Endothelial cell (in vitro differentiated cells): ENCODE results near the gene ASTN1. TPM values are rescaled to one million over a fixed set of nuclear protein-coding genes. Genes with fewer than 3 reads are reported as not detected.

Experiments used
- DNase-seq: peaks from one replicate; pipeline ENCODE4 v3.0.0; 2021; ENCODE audit warnings: low spot score
- H3K27ac Mint-ChIP-seq: one replicate; pipeline ENCODE4 v1.8.0; 2021; ENCODE audit warnings: mixed read lengths, inconsistent platforms; ENCODE audit not compliant: unreplicated experiment
- H3K27me3 Mint-ChIP-seq: one replicate; pipeline ENCODE4 v1.8.0; 2021; ENCODE audit warnings: mild to moderate bottlenecking, moderate library complexity, mixed read lengths, inconsistent platforms; ENCODE audit not compliant: unreplicated experiment
- H3K36me3 Mint-ChIP-seq: one replicate; pipeline ENCODE4 v1.8.0; 2021; ENCODE audit warnings: mild to moderate bottlenecking, low read depth, mixed read lengths, inconsistent platforms; ENCODE audit not compliant: unreplicated experiment
- H3K4me1 Mint-ChIP-seq: one replicate; pipeline ENCODE4 v1.8.0; 2021; ENCODE audit warnings: mild to moderate bottlenecking, mixed read lengths, inconsistent platforms; ENCODE audit not compliant: unreplicated experiment
- H3K4me3 Mint-ChIP-seq: one replicate; pipeline ENCODE4 v1.8.0; 2021; ENCODE audit warnings: mild to moderate bottlenecking, mixed read lengths, inconsistent platforms; ENCODE audit not compliant: unreplicated experiment
- H3K9me3 Mint-ChIP-seq: one replicate; pipeline ENCODE4 v1.8.0; 2021; ENCODE audit warnings: mixed read lengths, inconsistent platforms; ENCODE audit not compliant: unreplicated experiment
- total RNA-seq: library from RNA; stranded (reverse); fragmentation: NEBNext Ultra II Directional; extraction: Animal tissue kit (Norgen Biotek cat#: 25700); gene quantifications from one replicate; pipeline ENCODE4 v1.2.1, GENCODE V29; 2021; ENCODE audit not compliant: unreplicated experiment
- TF ChIP-seq, protein P1 (sequence below): fragments of 200-600 bp; sonication (generic); IDR thresholded peaks from one replicate; pipeline ENCODE4 v1.5.0; 2021; ENCODE audit warnings: antibody characterized with exemption; ENCODE audit not compliant: unreplicated experiment

ASTN1 gene
- total RNA-seq, 1 donor from 2014 or later = 66.6 TPM

DNA sequence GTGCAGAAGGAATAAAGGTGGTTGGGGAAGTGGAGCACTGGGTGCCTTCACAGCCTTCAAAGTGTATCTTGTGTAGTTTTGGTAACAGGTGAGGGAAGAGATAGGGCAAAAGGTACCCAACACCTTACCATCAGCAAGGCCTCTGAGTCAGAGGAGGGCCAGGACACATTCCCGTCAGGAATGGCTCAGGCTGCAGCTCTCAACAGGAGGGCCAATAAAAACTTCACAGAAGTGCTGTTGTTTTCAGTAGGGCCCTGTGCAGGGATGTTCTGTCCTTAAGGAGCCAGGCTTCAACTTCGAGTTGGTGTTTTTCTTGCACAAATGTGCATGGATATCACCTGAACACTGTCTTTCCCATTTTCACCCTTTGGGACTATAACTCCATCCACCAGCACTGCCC lies 333.4 kb downstream of the ASTN1 start:
- no peaks in the 10 kb centered on the region for H3K9me3 Mint-ChIP-seq
- no peak overlapping the region for H3K4me3 Mint-ChIP-seq
- no peaks in the 10 kb centered on the region for H3K27me3 Mint-ChIP-seq
- H3K27ac Mint-ChIP-seq = no peak overlapping the region
- H3K36me3 Mint-ChIP-seq = no peaks in the 10 kb centered on the region
- no peak for DNase-seq
- TF ChIP-seq, protein P1, sequence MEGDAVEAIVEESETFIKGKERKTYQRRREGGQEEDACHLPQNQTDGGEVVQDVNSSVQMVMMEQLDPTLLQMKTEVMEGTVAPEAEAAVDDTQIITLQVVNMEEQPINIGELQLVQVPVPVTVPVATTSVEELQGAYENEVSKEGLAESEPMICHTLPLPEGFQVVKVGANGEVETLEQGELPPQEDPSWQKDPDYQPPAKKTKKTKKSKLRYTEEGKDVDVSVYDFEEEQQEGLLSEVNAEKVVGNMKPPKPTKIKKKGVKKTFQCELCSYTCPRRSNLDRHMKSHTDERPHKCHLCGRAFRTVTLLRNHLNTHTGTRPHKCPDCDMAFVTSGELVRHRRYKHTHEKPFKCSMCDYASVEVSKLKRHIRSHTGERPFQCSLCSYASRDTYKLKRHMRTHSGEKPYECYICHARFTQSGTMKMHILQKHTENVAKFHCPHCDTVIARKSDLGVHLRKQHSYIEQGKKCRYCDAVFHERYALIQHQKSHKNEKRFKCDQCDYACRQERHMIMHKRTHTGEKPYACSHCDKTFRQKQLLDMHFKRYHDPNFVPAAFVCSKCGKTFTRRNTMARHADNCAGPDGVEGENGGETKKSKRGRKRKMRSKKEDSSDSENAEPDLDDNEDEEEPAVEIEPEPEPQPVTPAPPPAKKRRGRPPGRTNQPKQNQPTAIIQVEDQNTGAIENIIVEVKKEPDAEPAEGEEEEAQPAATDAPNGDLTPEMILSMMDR = no peak
- H3K4me1 Mint-ChIP-seq = no peaks in the 10 kb centered on the region

DNA sequence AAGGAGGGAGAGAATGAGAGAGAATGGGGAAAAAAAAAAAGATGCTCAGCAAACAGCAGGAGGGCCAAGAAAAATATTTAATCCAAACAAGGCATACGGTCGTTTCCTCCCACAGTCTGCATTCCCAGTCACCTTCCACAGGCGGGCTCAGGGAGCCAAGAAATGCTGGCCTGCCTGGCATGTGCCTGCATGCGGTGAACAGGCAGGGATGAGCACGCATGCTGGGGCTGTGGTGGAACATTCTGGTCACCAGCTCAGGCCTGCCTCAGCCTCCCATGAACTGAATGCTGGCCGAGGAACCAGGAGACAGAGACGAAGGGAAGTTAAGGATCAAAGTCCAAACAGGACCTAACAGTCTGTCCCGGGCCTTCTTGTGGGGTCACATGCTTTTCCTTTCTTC lies 335.3 kb downstream of the ASTN1 start:
- Mint-ChIP-seq H3K27me3 (no peaks in the 10 kb centered on the region), H3K4me1 (no peaks in the 10 kb centered on the region), H3K36me3 (no peaks in the 10 kb centered on the region), H3K4me3 (no peak overlapping the region), H3K27ac (no peak overlapping the region), H3K9me3 (no peaks in the 10 kb centered on the region)
- no peak for DNase-seq
- TF ChIP-seq, protein P1 = no peak

DNA sequence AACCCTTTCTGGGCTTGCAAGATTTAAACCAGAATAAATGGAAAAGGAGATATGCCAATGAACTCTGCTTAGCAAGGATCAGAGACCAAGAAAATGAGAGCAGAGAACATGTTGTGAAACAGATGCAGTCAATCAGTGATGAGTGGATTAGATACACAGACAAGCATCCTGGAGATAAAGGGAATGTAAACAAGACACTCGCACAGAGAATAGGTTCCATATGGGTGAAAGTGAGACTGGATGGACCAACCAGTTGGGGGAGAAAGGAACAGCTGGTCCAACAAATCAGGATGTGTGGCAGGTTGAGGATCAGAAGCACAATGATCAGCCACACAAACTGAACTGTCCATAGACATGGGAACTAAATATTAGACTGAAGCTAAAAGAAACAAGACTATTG lies 338.2 kb downstream of the ASTN1 start:
- H3K4me3 Mint-ChIP-seq = no peak overlapping the region
- H3K4me1 Mint-ChIP-seq = no peaks in the 10 kb centered on the region
- no peaks in the 10 kb centered on the region for H3K36me3 Mint-ChIP-seq
- TF ChIP-seq, protein P1 = no peak
- no peak overlapping the region for H3K27ac Mint-ChIP-seq
- H3K9me3 Mint-ChIP-seq = no peaks in the 10 kb centered on the region
- no peak for DNase-seq
- H3K27me3 Mint-ChIP-seq = no peaks in the 10 kb centered on the region

- TF ChIP-seq, protein P1 = no peak
- no peaks in the 10 kb centered on the region for H3K36me3 Mint-ChIP-seq
- H3K27me3 Mint-ChIP-seq = no peaks in the 10 kb centered on the region
- no peak for DNase-seq
- H3K4me3 Mint-ChIP-seq = no peak overlapping the region
- H3K9me3 Mint-ChIP-seq = no peaks in the 10 kb centered on the region
- H3K27ac Mint-ChIP-seq = no peak overlapping the region
- no peaks in the 10 kb centered on the region for H3K4me1 Mint-ChIP-seq
Measured at GRCh38 chr1:176820391-176821031, 344.0 kb downstream of the ASTN1 start.

DNA sequence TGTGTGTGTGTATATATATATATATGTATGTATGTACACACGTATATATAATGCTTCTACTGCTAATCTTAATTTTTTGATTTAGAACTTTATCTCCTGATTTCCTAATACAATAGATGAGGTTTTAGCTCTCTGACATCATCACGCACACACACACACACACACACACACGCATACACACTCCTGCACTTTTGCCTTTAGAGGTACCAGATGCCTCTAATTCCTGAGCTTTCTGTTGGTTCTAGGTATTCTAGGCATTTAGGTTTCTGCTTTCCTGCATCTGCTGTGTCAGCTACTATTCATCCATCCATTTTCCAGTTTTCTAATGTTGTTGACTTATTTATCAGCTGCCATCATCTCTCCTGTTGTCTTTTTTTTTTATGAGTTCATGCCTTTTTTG lies 348.3 kb downstream of the ASTN1 start:
- Mint-ChIP-seq H3K4me3 (no peak overlapping the region), H3K4me1 (peaks cover 2% of the 10 kb centered on the region), H3K27me3 (no peaks in the 10 kb centered on the region), H3K27ac (no peak overlapping the region), H3K36me3 (no peaks in the 10 kb centered on the region), H3K9me3 (no peaks in the 10 kb centered on the region)
- DNase-seq = no peak
- TF ChIP-seq, protein P1 = no peak
